Measurements from ENCODE around the gene BHLHA9. TPM values are rescaled to one million over a fixed set of nuclear protein-coding genes. Genes with fewer than 3 reads are reported as not detected.
"Not testable (repeated sequence)": the region's sequence is repeated elsewhere in the genome, so short reads cannot be mapped to it uniquely, and the experiment has no call there.

Gene BHLHA9
- total RNA-seq, 2 donors from 2014 or later = not detected

GRCh38 chr17:1294157-1294717 is 24.0 kb downstream of the BHLHA9 start:
- ATAC-seq (peak; percentile 98), DNase-seq (peak; percentile 45 to 70 (median 68))
- Mint-ChIP-seq H3K36me3 (ENCODE audit: low read depth) (no peaks in the 10 kb centered on the region), H3K4me1 (peaks cover 47% of the 10 kb centered on the region), H3K4me3 (peak overlapping the region; percentile 80), H3K27ac (peak overlapping the region; percentile 87), H3K27me3 (no peaks in the 10 kb centered on the region)
- no peaks in the 10 kb centered on the region for H3K9me3 ChIP-seq (ENCODE audit: control insufficient read depth, low read length, poor library complexity, severe bottlenecking)

DNA sequence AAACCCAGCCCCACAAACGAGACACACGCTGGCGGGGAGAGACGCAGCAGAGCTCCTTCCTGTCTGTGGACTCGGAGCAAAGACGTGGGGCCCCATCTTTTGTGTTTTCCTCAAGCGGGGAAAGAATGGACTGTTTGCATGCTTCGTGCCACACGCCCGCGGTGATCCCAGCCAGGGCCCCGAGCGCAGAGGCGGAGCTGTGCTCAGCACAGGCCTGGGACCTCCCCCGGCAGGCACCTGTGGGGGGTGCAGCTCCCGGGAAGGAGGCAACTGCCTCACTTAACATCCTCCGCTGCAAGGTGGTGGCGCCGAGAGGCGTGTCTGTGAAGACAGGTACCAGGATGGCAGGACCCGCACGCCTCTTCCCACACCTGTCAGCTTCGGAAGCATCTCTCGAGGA is 28.4 kb downstream of the BHLHA9 start:
- H3K9me3 ChIP-seq (ENCODE audit: control insufficient read depth, low read length, poor library complexity, severe bottlenecking) = no peaks in the 10 kb centered on the region
- peaks cover 25% of the 10 kb centered on the region for H3K4me1 Mint-ChIP-seq
- peaks cover 5% of the 10 kb centered on the region for H3K27me3 Mint-ChIP-seq
- ATAC-seq (peak; percentile 36), DNase-seq (peak in 2 of 3 donors; percentile 16 to 23)
- no peak overlapping the region for H3K27ac Mint-ChIP-seq
- no peaks in the 10 kb centered on the region for H3K36me3 Mint-ChIP-seq (ENCODE audit: low read depth)
- peak overlapping the region; percentile 75 for H3K4me3 Mint-ChIP-seq

DNA sequence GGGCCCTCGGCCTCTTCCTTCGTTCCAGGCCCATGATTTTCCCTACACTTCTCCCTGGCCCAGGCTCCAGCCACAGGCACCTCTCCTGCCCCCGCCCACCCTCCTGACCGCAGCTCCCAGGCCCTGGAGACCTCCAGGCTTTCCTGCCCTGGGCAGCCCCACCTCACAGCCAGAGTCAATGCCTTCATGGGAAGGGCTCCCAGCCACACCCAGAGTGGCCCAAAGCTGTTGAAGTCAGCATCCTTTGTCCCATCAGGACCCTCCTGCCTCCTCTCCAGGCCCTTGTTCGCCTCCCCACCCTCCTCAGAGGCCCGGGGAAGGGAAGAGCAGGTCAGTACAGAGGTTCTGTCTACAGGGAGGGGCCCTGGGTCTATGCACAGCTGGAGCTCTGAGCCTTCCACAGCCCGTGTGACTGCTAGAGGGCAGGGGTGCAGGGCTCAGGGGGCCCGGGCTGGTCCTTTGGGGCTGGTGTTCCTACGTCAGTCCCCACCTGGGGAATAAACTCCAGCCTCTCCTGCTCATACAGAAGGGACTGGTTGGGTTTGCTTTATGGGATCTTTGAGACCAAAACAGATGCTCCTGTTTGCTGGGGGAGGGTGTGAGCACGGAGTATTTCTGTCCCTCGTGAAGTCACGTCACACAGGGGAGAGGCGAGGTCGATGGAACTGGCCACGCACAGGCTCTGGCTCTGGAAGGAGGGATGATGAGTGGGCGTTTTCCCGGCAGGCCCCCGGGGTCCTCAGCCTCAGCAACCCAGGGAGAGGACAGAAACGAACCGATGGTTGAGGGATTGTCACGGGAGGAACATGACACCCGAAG is 29.5 kb downstream of the BHLHA9 start:
- H3K27ac Mint-ChIP-seq = no peak overlapping the region

GRCh38 chr17:1300371-1300905 is 30.2 kb downstream of the BHLHA9 start:
- no peak overlapping the region for H3K4me3 Mint-ChIP-seq
- no peak for ATAC-seq
- H3K9me3 ChIP-seq (ENCODE audit: control insufficient read depth, low read length, poor library complexity, severe bottlenecking) = no peaks in the 10 kb centered on the region
- no peak for DNase-seq
- peaks cover 5% of the 10 kb centered on the region for H3K27me3 Mint-ChIP-seq
- no peaks in the 10 kb centered on the region for H3K36me3 Mint-ChIP-seq (ENCODE audit: low read depth)
- H3K27ac Mint-ChIP-seq = no peak overlapping the region
- peaks cover 15% of the 10 kb centered on the region for H3K4me1 Mint-ChIP-seq

More for the DNA sequence above, 29.5 kb downstream of the BHLHA9 start:
- Mint-ChIP-seq H3K27me3 (peaks cover 5% of the 10 kb centered on the region), H3K4me3 (no peak overlapping the region), H3K4me1 (peaks cover 18% of the 10 kb centered on the region), H3K36me3 (ENCODE audit: low read depth) (no peaks in the 10 kb centered on the region)
- DNase-seq (no peak), ATAC-seq (no peak)
- H3K9me3 ChIP-seq (ENCODE audit: control insufficient read depth, low read length, poor library complexity, severe bottlenecking) = no peaks in the 10 kb centered on the region

DNA sequence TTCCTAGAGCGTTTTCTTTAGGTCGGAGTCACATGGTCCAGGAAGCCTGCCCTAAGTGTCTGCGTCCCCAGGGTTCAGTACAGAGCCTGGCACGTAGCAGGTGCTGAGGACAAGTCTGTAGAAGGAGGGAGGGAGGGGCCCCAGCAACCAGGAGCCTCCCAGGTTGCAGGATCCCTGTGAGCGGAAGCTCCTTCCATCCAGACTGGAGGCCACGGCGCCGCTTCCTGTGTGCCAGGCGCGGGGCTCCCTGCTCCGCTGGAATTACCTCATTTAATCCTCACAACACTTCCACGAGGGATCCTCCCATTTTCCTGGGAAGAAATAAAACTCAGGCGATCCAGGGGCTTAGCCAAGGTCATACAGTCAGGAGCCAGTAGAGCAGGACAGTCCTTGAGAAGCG is 31.3 kb downstream of the BHLHA9 start:
- ATAC-seq (no peak), DNase-seq (no peak)
- peaks cover 5% of the 10 kb centered on the region for H3K27me3 Mint-ChIP-seq
- no peaks in the 10 kb centered on the region for H3K36me3 Mint-ChIP-seq (ENCODE audit: low read depth)
- no peak overlapping the region for H3K4me3 Mint-ChIP-seq
- no peaks in the 10 kb centered on the region for H3K9me3 ChIP-seq (ENCODE audit: control insufficient read depth, low read length, poor library complexity, severe bottlenecking)
- peaks cover 9% of the 10 kb centered on the region for H3K4me1 Mint-ChIP-seq
- no peak overlapping the region for H3K27ac Mint-ChIP-seq

DNA sequence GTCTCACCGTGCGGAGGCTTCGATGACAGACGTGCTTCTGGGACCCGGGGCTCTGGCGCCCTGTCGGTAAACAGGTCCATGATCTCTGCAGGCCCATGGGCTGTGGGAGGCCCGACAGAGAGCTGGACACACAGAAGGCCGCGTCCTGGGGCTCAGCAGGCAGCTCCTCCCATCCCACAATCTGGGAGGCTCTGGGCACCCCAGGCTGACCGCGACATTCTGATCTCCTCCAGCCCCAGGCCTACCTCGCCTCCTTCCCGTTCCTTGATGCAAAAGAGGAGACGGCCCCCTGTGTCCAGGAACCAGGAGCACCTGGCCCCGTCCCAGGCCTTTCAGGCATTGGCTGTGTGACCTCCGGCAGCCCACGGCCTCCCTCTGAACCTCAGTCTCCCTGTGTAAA is 32.5 kb downstream of the BHLHA9 start:
- no peaks in the 10 kb centered on the region for H3K36me3 Mint-ChIP-seq (ENCODE audit: low read depth)
- ATAC-seq (no peak), DNase-seq (no peak)
- no peak overlapping the region for H3K4me3 Mint-ChIP-seq
- peak overlapping the region; percentile 21 for H3K27ac Mint-ChIP-seq
- H3K4me1 Mint-ChIP-seq = peaks cover 7% of the 10 kb centered on the region
- no peaks in the 10 kb centered on the region for H3K9me3 ChIP-seq (ENCODE audit: control insufficient read depth, low read length, poor library complexity, severe bottlenecking)
- peaks cover 10% of the 10 kb centered on the region for H3K27me3 Mint-ChIP-seq

GRCh38 chr17:1304522-1304921 is 34.3 kb downstream of the BHLHA9 start:
- H3K4me3 Mint-ChIP-seq = no peak overlapping the region
- DNase-seq = no peak
- ATAC-seq = no peak
- H3K27ac Mint-ChIP-seq = no peak overlapping the region
- H3K4me1 Mint-ChIP-seq = no peaks in the 10 kb centered on the region
- H3K9me3 ChIP-seq (ENCODE audit: control insufficient read depth, low read length, poor library complexity, severe bottlenecking) = no peaks in the 10 kb centered on the region
- peaks cover 10% of the 10 kb centered on the region for H3K27me3 Mint-ChIP-seq
- H3K36me3 Mint-ChIP-seq (ENCODE audit: low read depth) = no peaks in the 10 kb centered on the region

- Mint-ChIP-seq H3K4me1 (no peaks in the 10 kb centered on the region), H3K4me3 (no peak overlapping the region), H3K36me3 (ENCODE audit: low read depth) (no peaks in the 10 kb centered on the region), H3K27ac (no peak overlapping the region), H3K27me3 (peaks cover 10% of the 10 kb centered on the region)
- ATAC-seq = no peak
- DNase-seq = no peak
- no peaks in the 10 kb centered on the region for H3K9me3 ChIP-seq (ENCODE audit: control insufficient read depth, low read length, poor library complexity, severe bottlenecking)
Measured at GRCh38 chr17:1304962-1305563, 34.8 kb downstream of the BHLHA9 start.

GRCh38 chr17:1307829-1308228 is 37.6 kb downstream of the BHLHA9 start:
- DNase-seq; H3K4me1 Mint-ChIP-seq; H3K9me3 ChIP-seq (ENCODE audit: control insufficient read depth, low read length, poor library complexity, severe bottlenecking); H3K27me3 Mint-ChIP-seq; H3K4me3 Mint-ChIP-seq; ATAC-seq; H3K36me3 Mint-ChIP-seq (ENCODE audit: low read depth): not testable (repeated sequence)
- peak overlapping the region; percentile 46 for H3K27ac Mint-ChIP-seq

DNA sequence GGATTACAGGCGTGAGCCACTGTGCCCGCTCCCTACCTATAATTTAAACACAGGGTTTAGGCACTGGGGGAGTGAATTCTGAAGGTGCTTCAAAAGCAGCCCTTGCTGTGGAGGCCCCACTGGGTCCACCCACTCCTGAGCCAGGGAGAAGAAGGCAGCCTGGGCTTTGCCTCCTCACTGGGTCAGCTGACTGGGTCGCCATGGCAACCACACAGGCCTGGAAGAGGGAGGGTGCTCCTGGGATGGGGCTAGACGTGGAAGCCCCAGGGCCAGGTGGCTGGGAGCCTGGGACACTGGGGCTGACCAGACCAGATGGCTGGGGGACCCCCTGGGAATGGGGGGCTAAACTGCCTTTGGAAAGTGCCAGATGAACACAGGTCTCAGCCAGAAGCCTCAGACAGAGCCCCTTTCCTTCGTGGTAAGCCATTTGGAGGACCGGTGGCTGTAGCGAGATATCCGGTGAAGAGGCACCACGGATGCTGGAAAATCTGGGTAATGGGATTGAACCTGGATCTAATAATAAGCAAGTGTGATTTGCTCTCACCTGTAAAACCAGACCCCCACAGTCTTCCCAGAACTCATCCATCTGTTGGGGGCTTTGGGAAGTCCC is 42.1 kb downstream of the BHLHA9 start:
- Mint-ChIP-seq H3K4me3 (no peak overlapping the region), H3K27ac (no peak overlapping the region), H3K36me3 (ENCODE audit: low read depth) (no peaks in the 10 kb centered on the region), H3K4me1 (no peaks in the 10 kb centered on the region), H3K27me3 (peaks cover 9% of the 10 kb centered on the region)
- no peaks in the 10 kb centered on the region for H3K9me3 ChIP-seq (ENCODE audit: control insufficient read depth, low read length, poor library complexity, severe bottlenecking)
- DNase-seq (no peak), ATAC-seq (no peak)

GRCh38 chr17:1313270-1314005 is 43.2 kb downstream of the BHLHA9 start:
- no peaks in the 10 kb centered on the region for H3K4me1 Mint-ChIP-seq
- no peak overlapping the region for H3K27ac Mint-ChIP-seq
- H3K4me3 Mint-ChIP-seq = no peak overlapping the region
- peaks cover 9% of the 10 kb centered on the region for H3K27me3 Mint-ChIP-seq
- no peaks in the 10 kb centered on the region for H3K9me3 ChIP-seq (ENCODE audit: control insufficient read depth, low read length, poor library complexity, severe bottlenecking)
- no peak for ATAC-seq
- no peak for DNase-seq
- no peaks in the 10 kb centered on the region for H3K36me3 Mint-ChIP-seq (ENCODE audit: low read depth)

DNA sequence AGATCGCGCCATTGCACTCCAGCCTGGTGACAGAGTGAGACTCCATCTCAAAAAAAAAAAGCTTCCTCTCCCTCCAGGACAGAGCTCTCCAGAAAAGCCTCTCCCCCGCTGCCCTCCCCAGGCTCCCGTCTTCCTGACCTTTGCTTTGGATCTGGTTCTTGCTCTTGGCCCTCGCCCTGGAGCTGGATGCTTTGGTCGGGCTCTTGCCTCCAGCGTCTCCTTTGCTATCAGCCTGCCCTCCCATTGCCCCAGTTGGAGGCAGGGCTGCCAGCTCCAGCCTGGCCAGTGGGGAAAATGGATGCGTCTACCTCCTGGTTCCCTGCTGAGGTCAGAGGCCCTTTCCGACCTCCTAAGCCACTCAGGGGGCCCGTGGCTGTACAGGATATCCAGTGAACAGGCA is 45.2 kb downstream of the BHLHA9 start:
- H3K4me3 Mint-ChIP-seq = no peak overlapping the region
- DNase-seq (no peak), ATAC-seq (no peak)
- no peaks in the 10 kb centered on the region for H3K36me3 Mint-ChIP-seq (ENCODE audit: low read depth)
- peaks cover 24% of the 10 kb centered on the region for H3K27me3 Mint-ChIP-seq
- no peak overlapping the region for H3K27ac Mint-ChIP-seq
- no peaks in the 10 kb centered on the region for H3K9me3 ChIP-seq (ENCODE audit: control insufficient read depth, low read length, poor library complexity, severe bottlenecking)
- H3K4me1 Mint-ChIP-seq = no peaks in the 10 kb centered on the region
